ENCODE measurements around the gene RDH13.
"Not testable (repeated sequence)": the region's sequence is repeated elsewhere in the genome, so short reads cannot be mapped to it uniquely, and the experiment has no call there.

RDH13 gene, protein sequence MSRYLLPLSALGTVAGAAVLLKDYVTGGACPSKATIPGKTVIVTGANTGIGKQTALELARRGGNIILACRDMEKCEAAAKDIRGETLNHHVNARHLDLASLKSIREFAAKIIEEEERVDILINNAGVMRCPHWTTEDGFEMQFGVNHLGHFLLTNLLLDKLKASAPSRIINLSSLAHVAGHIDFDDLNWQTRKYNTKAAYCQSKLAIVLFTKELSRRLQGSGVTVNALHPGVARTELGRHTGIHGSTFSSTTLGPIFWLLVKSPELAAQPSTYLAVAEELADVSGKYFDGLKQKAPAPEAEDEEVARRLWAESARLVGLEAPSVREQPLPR

DNA sequence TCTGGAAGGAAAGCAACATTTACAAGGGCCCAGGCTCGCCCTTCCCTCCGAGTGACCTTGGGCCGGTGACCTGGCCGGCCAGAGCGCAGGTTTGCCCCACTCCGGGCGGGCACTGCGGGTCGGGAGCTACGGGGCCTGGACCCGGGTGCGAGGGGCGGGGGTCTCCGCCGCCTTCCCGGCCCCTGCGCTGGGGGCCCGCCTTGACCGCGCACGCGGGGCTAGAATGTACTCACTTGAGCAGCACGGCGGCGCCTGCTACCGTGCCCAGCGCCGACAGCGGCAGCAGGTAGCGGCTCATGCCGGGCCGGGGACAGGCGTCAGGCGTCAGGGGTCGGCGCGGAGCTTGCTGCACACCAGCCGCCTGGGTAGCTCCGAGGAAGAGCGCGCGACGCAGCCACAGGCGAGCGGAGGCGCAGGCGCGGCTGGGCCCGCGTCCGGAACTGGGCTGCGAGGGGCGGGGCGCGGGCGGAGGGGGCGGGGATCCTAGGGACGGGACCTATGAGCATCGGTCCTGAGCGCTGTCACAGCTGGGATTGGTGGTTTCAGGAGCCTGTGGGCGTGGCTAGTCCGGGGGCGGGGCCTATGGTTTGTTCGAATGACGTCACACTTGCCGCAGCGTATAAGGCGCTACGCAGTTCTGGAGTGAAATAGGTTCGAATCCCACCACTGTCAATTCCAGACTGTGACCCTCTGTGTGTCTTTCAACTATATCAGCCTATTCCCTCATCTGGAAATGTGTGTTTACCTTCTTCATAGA is at the start of gene RDH13:
Gene RDH13 (minus strand): TSS at position 414 of the 757 bp plus-strand sequence. CDS start 116 bp downstream, at position 298.
- peak; percentile 96 for DNase-seq

DNA sequence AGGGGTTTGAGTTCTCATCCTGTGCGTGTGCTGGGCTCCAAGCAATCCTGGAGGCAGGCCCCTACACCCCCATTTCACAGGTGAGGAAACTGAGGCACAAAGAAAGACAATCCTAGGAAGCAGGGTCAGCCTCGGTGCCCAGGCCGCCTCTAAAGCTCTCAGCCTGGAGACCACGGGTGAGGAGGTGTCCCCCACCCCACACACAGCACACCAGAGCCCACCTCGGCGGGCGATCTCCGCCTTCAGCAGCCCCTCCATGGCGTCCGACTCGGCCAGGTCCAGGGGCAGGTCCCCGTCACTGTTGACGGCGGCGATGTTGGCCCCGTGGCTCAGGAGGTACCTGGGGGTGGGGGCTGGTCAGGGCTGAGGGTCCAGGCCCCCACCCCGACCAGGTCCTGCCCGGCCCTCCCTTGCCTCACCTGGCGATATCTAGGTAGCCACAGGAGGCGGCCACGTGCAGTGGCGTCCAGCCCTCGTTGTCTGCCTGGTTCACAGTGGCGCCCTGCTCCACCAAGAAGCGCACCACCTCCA is 49.4 kb upstream of the RDH13 start:
- DNase-seq: no peak

DNA sequence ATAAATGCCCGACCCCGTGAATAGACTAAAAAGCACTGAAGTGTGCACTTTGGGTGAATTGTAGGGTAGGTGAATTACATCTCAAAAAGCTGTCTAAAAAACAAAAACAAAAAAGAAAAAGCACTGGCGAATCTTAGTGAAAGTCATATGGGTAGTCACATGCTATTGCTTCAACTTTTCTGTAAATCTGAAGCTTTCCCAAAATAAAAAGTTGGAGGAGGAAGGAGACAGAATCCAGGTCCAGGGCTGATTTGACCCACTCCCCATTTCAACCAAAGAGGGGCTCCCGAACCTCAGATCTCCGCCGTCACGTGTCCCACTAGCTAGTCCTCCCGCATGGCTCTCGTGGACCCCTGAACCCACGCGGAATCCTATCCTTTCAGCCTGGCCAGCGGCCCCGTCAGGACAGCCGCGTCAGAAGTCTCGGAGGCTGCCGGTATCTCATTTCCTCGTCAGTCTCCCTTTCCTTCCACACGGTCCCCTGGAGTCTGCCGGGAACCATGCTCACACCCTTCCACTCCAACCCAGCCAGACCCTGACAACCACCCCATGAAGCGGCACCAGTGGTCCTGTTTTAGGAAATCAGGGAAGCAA is 48.4 kb upstream of the RDH13 start:
- DNase-seq: no peak

DNA sequence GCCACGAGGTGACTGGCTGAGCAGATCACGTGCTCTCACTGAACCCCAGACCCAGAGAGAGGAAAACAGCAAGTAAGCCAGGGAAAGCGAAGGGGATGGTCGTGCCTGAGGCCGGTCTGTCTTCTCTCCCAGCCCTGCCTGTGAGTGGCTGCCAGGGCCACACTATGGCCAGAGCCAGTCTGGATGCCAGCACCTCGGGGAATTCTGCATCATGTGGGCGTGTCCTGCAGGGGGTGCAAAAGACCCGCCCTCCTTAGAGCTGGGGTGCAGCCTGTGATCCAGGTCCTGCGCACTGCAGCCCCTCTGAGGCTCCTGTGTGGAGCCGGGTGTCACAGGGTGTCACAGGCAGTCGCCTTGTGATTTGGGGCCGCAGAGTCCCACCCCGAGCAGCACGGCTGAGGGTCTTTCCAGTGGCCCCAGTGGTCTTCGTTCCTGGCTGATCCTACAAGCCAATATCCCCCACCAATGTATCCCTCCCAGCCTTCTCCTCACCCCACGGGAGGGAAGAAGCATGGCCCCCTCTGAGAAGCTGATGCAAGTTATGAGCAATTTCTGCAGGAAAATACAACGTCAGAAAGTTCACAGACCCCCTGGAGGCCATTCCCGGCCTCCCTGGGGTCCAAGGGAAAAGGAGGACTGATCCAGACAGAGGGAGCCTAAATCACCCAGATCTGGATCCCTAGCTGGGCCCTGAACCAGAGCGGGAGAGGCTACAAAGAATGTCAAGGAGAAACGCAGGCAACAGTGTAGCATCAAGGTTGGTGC is 46.8 kb upstream of the RDH13 start:
- DNase-seq: no peak

DNA sequence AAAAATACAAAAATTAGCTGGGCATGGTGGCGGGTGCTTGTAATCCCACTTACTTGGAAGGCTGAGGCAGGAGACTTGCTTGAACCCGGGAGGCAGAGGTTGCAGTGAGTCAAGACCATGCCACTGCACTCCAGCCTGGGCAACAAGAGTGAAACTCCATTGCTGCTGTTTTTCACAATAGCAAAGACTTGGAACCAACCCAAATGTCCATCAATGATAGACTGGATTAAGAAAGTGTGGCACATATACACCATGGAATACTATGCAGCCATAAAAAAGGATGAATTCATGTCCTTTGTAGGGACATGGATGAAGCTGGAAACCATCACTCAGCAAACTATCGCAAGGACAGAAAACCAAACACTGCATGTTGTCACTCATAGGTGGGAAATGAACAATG is 44.3 kb upstream of the RDH13 start:
- not testable (repeated sequence) for DNase-seq

DNA sequence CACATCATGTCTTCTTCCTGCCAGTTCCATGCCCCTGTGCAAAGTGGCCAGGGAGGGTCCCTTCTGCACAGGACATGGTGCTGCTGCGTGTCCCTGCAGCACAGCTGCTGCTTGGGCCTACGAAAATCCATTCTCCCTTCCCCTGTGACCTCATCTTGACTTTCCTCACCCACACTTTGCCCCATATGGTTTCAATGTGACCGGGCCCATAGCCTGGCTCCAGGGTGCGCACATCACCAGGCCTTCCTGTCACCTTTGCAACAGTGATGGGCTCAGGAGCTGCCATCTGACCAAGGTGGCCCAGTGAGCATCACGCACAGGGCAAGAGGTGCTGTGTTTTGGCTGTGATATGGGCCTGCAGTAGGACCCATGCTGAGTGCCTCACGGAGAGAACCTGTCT is 43.6 kb upstream of the RDH13 start:
- no peak for DNase-seq

DNA sequence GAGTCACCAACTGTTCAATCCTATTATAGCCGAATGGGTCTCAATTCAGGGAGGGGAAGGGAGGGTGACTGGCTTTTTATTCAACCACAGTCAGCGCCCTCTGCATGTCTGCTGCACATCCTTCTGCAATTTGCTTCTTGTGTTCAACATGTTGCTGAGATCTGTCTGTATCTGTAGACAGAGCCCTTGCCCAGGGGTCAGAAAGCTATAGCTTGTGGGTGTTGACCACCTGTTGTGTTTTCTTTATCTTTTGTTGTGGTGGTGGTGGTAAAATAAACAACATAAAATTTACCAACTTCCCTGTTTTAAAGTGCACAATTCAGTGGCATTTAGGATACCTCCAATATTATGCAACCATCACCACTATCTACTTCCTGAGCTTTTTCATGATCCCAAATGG is 42.3 kb upstream of the RDH13 start:
- DNase-seq: no peak

DNA sequence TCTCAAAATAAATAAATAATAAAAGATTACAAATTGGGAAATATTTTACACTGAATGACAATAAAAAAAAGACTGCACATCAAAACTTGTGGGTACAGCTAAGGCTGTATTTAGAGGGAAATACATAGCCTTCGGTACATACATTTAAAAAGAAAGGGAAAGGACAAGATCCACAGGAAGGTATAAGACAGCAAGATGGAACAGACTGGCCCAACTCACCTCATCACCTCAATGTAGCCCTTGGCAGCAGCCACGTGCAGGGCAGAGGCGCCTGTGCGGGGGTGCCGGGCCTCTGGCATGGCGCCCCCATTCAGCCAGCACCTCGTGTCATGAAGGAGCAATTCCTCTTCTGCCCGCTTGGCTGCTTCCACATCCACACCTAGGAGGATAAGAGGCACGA is 40.2 kb upstream of the RDH13 start:
- no peak for DNase-seq

DNA sequence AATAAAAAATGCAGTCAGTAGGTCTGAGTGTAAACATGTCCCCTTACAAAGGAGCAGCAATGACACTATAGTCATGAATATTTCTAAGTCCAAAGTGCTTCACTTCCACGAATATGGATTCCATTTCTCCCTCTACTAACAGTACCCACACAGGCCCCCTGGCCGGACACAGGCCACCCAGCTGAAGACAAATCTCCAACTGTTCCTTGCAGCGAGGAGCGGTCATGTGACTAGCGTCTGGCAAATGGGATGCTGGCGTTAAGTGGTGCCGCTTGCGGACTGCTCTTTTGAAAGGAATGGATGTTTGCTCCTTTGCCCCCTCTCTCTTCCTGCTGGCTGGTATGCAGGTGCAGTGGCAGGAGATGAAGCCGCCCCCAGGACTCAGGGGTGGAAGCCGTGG is 38.3 kb upstream of the RDH13 start:
- no peak for DNase-seq

DNA sequence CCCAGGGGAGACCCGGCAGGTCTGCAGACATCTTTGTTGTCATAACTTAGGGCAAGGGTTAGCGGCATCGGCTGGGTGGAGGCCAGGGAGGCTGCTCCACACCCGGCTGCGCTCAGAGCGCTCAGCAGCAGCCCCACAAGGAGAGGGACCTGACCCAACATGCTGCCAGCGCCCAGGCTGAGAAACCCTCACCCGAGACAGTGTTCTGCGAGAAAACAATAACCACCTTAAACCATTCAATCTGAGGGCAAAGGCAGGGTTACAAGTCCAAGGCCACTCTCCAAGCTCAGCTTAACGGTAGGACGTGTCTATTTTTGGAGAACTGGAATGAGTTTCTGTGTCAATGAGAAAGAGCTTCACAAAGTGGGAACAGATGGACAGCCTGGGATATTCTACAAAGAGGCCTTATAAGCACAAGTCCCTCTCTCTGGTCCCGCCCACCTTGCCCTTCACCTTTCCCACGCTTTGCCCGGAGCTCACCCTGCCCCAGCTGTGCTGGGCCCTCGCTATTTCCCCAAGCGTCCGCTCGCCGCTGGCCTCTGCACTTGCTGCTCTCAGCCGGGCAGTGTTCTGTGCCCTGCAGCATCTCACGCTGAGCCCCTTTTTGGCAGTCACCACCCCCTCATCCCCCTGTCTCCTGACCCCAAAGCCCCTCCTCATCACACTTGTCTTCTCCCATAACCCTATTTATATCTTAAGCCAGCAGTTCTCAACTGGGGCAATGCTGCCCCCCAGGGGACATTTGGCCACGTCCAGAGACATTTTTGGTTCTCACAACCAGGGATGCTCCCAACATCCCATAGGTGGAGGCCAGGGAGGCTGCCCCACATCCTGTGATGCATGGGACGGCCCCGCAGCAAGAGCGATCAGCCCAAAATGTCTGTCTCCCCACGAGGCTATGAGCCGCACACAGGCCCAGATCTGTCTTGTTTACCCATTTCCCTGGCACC is 36.9 kb upstream of the RDH13 start:
- no peak for DNase-seq

DNA sequence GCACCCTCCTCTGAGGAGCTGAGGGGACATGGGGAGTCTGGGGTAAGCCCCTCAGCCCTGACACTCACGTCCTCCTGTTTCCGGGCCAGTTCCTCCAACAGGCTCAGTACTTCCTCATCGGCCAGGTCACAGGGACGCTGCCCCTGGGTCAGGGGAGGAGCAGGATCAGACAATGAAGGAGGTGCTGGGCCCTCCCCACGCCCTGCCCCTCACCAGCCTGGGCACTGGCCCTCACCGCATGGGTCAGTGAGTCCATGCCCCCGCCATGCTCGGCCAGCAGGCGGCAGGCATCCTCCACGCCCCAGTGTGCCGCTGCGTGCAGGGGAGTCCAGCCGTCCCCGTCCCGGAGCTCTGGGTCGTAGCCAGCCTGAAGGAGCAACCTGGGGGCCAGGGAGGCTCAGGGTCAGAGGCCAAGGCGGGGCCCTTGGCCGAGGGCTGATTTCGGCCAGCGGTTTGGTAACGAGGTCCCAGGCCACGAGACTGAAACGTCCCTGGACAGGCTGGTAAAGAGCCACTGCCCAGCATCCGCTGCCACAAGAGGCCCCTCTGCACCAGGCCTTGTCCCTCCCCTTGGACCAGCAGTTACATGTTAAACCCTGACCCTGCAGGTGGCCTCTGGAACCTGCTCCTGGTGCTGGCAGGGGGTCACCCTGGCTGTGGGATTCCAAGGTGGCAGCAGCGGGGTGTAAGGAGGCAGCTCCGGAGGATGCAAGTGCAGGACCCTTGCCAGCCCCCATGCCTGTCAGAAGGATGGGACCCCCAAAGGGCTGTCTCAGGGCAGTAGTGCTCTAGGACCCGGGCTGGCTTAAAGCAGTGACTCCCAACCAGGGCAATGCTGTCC is 36.0 kb upstream of the RDH13 start:
- no peak for DNase-seq

DNA sequence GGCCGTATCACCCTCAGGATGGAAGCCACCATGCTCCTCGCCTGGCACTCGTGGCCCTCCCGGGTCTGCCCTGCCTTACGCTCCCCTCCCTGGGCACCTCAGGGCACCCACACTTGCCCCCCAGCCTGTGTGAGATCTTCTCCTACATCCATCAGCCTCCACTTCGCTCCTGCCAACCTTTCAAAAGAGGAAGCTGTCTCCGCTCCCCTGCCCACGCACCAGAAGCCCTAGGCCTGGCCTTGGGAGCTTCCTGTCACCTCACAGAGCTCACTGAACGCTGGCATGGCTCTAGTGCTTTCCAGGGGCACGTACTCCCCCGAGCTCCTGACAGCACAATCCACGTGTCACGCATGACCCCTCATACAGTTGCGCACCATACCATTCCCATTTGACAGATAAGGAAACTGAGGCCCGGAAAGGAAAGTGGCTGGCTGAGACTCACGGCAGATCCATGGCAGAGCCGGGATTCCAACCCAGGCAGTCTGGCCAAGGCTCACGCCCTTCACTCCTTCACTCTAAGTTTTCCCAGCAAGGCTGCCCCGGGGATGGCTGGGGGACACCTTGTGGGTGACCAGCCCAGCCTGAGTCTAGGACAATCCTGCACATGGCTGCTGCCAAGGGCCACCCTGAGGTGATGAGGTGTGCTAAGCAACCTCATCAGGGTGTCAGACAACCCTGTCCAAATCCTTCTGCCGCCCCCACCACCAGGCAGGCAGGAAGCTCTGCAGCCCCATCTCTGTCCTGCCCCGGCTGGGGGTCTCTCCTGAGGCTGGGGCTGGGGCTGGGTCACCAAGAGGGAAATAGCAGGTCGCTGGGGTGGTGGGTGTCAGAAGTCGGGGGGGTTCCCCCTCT is 35.1 kb upstream of the RDH13 start:
- DNase-seq: no peak

DNA sequence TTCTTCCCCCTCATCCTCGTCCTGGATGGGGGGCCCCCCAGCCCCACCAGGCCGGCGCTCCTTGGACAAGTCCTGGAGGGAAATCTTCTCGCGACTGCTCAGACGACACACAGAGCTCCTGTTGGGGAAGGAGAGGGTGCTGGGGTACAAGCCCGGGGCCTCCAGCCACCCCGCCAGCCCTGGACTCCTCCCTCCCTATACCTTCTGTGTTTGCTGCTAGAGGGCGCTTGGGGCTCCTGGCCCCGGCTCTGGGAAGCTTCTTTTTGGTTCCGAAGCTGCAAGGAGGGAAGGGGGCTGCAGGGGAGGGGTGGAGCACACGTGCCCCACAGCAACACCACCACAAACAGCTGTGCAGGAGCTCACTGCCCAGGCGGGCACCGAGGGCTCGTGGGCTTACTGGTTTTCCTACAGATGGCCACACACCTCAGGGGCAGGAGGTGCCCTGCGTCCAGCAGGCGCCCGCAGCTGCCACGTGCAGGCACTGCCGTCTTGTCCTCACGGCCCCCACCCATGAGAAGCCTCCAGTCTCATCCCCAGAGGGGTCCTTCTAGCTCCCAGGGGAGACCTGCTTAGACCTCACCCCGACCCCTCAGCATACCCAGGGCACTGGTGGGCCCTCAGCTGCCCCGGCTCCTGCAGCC is 33.2 kb upstream of the RDH13 start:
- DNase-seq: no peak

DNA sequence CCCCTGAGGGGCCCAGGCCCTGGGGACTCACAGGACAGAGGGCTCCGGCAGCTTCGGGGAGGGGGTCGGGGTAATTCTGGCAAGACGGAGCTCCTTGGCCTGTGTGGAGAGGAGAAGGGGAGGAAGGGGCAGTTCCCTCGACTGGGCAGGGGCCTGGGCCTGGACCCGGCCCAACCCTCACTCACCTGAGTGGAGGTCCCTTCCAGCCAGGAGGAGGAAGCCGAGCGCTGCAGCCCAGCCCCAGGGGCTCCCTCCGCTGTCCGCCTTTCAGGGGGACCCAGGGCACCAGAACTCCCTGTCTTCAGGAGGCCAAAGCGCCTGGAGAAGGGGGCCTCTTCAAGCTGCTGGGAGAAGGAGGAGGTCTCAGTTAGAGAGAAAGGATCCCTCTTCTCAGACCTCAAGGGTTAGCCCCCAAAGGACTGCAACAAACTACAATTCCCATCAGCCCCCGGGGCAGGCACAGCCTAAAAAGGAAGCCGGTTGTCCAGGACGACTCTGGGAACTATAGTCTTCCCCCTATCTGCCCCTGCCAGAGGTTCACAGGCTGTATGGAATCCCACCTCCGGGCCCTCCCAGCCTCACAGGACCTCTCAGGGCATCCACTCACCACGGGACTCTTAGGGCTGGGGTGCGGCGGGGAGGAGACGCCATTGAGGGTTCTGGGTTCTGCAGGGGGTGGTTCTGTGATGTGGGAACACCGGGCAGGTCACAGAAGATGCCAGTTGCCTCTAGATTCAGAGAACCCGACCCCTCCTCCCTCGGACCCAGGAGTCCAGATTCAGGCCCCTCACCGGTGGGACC is 32.5 kb upstream of the RDH13 start:
- DNase-seq: no peak

DNA sequence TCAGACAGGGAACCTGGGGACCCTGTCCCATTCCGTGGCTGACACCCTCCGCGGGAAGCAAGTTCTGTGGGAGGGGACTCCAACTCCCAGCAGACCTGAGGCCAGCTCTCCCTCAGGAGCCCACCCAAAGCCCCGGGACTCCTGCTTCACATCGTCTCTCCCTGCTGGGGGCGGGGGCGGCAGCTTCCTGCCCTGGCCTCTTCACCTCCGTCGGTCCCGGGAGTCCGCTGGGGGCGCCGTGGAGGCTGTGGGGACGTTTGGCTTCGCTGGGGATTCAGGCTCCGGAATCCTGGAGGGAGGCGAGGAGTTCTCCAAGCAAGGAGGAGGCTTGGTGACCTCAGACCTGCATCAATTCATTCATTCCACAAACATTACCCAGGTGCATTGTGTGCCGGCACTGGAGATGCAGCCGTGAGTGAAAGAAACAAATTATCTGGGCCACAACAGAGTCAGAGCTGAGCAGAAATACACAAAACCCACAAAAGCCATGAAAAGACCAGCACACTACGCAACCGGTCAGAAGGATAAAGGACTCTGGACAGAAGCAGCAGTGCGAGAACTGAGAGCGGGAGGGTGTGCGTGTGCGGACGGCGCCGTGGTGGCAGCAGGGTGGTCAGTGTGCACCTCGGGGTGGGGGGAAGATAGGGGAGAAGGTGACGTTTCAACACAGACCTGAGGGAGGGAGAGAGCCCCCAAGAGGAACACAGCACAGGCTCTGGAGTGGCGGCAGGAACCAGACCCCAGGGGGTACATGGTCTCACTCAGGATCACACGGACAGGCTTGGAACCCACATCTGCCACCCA is 31.7 kb upstream of the RDH13 start:
- DNase-seq: no peak

DNA sequence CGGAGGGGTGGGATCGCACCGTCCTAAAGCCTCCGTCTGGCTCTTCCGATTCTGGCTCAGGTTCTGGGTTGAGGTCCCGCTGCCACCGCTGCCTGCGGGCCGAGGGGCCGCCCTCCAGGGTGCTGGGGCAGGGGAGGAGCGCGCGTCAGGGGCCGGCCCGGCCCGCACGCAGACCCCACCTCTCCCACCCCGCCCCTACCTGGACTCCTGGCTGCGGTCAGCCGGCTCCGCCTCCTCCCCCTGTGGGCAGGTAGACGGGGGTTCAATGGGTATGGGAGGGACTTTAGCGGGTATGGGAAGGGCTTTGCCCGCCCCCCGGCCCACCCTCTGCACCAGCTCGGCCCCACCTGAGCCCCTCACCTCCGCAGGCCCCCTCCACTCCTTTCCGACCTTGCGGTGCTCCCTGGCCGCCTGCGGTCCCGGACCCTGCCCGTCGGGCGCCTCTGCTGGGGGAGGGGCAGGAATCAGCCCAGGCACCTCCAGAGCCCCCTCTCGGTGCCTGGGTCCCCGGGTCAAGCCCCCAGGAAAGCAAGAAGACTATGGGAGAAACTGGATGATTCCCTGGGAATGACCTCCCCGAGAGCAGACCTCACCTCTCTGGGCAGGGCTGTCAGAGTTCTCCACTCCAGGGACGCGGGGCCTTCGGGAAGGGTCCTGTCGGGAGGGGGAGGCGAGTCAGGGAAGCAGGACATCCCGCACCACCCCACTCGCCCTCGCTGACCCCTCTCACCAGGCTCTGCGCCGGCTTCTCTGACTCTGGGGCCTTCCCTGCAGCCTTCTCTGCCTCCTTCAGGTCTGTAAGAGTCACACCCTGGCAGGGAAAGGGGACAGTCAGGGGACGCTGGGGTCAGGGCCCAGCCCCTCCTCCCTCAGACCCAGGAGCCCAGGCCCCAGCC is 29.7 kb upstream of the RDH13 start:
- no peak for DNase-seq

DNA sequence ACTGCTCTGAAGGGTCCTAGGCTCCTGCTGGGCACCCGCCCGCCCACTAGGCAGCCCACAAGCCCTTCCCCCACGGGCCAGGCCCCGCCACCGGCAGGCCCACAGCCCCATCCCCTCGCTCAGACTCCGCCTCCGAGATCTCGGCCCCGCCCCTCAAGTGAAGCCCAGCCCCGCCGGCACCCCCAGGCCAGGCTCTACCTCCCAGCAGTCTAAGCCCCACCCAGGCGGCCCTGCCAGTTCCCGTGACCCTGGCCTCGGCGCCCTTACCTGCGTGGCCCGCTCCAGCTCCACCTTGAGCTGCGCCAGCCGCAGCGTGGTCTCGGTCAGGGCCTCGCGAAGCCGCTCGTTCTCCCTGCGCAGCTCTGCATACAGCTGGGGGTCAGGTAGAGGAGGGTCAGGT is 29.0 kb upstream of the RDH13 start:
- DNase-seq: no peak
